Measurements from ENCODE around the gene ARL2BP. TPM values are rescaled to one million over a fixed set of nuclear protein-coding genes. Genes with fewer than 3 reads are reported as not detected.

Gene ARL2BP
- total and polyA plus RNA-seq, 12 donors, result 33.4 to 57.9 (median 45.9) TPM

DNA sequence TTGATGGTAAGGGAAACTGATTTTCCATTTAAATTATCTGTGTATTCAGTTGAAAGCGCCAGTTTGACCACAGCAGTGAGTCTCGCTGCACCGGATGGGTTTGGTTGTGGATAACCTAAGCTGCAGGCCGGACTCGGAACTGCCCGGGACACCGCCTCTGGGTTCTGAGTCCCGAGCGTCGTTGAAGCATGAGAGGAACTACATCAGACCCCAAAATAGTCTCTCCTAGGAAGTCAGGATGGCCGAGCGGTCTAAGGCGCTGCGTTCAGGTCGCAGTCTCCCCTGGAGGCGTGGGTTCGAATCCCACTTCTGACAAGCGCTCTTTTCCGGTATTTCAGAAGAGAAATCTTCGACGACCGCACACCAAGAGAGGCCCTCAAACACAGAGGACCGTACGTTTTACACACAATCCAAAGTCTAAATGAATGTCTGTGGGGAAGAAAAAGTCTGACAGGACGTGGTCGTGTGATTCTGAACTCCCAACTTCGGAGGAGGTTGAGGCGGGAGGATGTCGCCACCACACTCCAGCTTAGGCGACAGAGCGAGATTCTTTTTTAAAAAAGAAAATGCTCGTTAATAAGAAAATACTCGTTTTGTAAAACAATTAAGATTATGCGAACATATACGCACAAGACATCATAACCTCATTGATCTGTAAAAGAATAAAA lies 54.8 kb downstream of the ARL2BP start:
- no peaks in the 10 kb centered on the region for H3K9me3 ChIP-seq
- H3K27me3 ChIP-seq, result no peaks in the 10 kb centered on the region
- TF ChIP-seq, protein P1, sequence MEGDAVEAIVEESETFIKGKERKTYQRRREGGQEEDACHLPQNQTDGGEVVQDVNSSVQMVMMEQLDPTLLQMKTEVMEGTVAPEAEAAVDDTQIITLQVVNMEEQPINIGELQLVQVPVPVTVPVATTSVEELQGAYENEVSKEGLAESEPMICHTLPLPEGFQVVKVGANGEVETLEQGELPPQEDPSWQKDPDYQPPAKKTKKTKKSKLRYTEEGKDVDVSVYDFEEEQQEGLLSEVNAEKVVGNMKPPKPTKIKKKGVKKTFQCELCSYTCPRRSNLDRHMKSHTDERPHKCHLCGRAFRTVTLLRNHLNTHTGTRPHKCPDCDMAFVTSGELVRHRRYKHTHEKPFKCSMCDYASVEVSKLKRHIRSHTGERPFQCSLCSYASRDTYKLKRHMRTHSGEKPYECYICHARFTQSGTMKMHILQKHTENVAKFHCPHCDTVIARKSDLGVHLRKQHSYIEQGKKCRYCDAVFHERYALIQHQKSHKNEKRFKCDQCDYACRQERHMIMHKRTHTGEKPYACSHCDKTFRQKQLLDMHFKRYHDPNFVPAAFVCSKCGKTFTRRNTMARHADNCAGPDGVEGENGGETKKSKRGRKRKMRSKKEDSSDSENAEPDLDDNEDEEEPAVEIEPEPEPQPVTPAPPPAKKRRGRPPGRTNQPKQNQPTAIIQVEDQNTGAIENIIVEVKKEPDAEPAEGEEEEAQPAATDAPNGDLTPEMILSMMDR (IDR thresholded peaks at IDR 0.05), result peak in 7 of 9 donors; percentile 10 to 47 (median 24)
- ATAC-seq (peak; percentile 75 to 89 (median 84)), DNase-seq (peak; percentile 84 to 93)
- H3K4me3 ChIP-seq, result peak overlapping the region; percentile 16 to 60 (median 52)
- no peaks in the 10 kb centered on the region for H3K36me3 ChIP-seq
- H3K4me1 ChIP-seq, result peaks cover 4 to 38% (median 31%) of the 10 kb centered on the region in 9 donors
- intact Hi-C loops (cut with DNase I), result loop anchor here (1.0 to 10.0 kb wide), 15 partner anchors 53 to 237 kb away; partner anchors contain the start of genes ARL2BP (in 7 of the 10), CX3CL1 (in 4 of the 10), CCDC102A (in 1 of the 10) and PSME3IP1 (in 1 of the 10)
- H3K27ac ChIP-seq, result peak overlapping the region; percentile 51 to 95 (median 88)
- WGBS, 2 donors, result 0% methylated on average over 35 of the region's 35 CpGs

DNA sequence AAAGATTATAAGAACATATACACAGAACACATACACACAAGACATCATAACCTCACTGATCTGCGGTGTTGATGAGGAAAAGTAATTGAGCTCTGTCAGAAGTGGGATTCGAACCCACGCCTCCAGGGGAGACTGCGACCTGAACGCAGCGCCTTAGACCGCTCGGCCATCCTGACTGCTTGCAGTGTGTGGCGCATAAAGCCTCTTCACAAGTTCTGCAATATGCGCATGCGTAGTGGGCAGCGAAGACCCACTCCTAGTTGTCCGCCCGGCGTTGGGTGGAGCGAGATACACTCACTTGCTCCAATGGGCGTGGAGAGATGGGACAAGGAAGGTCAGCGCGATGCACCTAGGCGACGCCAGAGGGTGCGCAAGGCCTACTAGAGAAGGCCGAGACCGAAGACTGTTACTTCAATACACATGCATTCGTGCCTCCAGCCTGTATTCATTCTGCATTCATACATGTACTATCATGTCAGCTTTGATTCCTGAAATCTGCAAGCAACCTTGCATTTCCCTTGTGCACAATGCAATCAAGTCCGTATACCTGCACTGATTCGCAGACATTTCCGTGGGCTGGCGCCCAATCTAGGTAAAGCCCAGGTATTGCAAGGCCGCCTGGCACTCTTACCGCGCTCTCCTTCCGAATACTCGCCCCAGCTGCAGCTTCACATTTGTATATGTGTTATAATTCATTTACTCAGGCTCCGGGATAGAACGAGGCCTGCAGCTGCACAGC lies 55.5 kb downstream of the ARL2BP start:
- Histone ChIP-seq H3K36me3 (no peaks in the 10 kb centered on the region), H3K9me3 (no peaks in the 10 kb centered on the region), H3K27me3 (no peaks in the 10 kb centered on the region), H3K27ac (peak overlapping the region; percentile 51 to 95 (median 88)), H3K4me3 (peak overlapping the region; percentile 16 to 60 (median 52)), H3K4me1 (peaks cover 4 to 44% (median 38%) of the 10 kb centered on the region in 9 donors)
- 2 to 5% methylated on average over 36 of the region's 36 CpGs for WGBS, 2 donors
- intact Hi-C loops (cut with DNase I), result loop anchor here (1.0 to 10.0 kb wide), 12 partner anchors 56 to 237 kb away; partner anchors contain the start of genes CX3CL1 (in 4 of the 10), ARL2BP (in 1 of the 10) and CCDC102A (in 1 of the 10)
- peak; percentile 96 to 99 for DNase-seq
- ATAC-seq, result peak; percentile 91 to 96 (median 94)
- TF ChIP-seq, protein P1 (IDR thresholded peaks at IDR 0.05), result peak; percentile 88 to 98 (median 95)

DNA sequence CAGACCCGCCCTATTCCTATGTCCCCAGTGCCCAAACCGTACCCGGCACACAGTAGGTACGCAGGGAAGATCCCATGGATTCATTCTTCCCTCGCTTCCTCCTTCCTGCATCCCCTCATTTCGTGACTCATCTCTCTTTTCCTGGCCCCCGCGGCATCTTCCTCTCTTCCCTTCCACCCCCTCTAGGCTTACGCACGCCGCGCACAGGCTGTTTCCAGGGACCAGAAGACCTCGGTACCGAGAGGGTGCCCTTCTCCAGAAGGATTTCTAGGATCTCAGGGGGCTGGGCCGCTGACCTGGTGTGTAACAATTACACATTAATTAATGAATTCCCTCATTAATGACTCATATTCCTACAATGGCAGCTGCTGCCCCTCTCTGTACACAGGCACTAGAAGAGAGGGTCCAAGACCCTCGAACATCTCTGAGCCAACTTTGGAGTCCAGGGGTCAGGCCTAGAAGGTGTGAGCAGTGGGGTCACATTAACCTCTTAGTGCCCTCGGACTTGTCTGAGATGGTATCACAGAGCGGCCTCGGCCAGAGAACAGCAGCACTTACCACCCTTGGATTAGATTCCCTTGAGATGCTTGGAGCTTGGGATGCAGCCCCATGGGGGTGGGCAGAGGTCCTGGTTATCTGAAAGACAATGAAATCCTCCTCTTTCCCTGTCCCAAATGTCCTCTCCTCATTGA lies 56.2 kb downstream of the ARL2BP start:
- Histone ChIP-seq H3K27ac (peak overlapping the region in 7 of 10 donors; percentile 7 to 94 (median 23)), H3K27me3 (no peaks in the 10 kb centered on the region), H3K4me3 (peak overlapping the region in 7 of 10 donors; percentile 9 to 58 (median 27)), H3K4me1 (peaks cover 4 to 47% (median 40%) of the 10 kb centered on the region in 9 donors), H3K36me3 (no peaks in the 10 kb centered on the region), H3K9me3 (no peaks in the 10 kb centered on the region)
- 39 to 40% methylated on average over 19 of the region's 19 CpGs for WGBS, 2 donors
- TF ChIP-seq, protein P1 (IDR thresholded peaks at IDR 0.05), result no peak
- peak in 1 of 2 donors; percentile 27 for DNase-seq
- no peak for ATAC-seq
- intact Hi-C loops (cut with DNase I), result loop anchor here in 9 of 10 donors (1.0 to 10.0 kb wide), 9 partner anchors 56 to 236 kb away; partner anchors contain the start of genes CX3CL1 (in 3 of the 9), ARL2BP (in 1 of the 9) and CCDC102A (in 1 of the 9)

Other genes starting within 250 kb of the ARL2BP start
- gene CPNE2, start 152.7 kb upstream of the ARL2BP start, total RNA-seq, result 10 to 100 TPM in 6 of 10 donors, 1 to 10 TPM in 4; 6.5 to 18.0 (median 10.7) TPM
- gene CPNE2, start 152.7 kb upstream of the ARL2BP start, polyA plus RNA-seq, result 10 to 100 TPM; 23.5 to 32.1 TPM
- gene PSME3IP1, start 59.2 kb upstream of the ARL2BP start, total RNA-seq, result 10 to 100 TPM; 49.6 to 66.8 (median 62.5) TPM
- gene PSME3IP1, start 59.2 kb upstream of the ARL2BP start, polyA plus RNA-seq, result 10 to 100 TPM; 50.4 to 60.7 TPM
- gene RSPRY1, start 58.9 kb upstream of the ARL2BP start, total RNA-seq, result 10 to 100 TPM; 14.7 to 21.4 (median 18.5) TPM
- 1 to 10 TPM; 6.9 to 9.5 TPM for gene RSPRY1, start 58.9 kb upstream of the ARL2BP start, polyA plus RNA-seq
- 1 to 10 TPM; 1.7 to 4.0 (median 2.2) TPM for gene PLLP, start 39.4 kb downstream of the ARL2BP start, total RNA-seq
- gene PLLP, start 39.4 kb downstream of the ARL2BP start, polyA plus RNA-seq, result 10 to 100 TPM in 1 of 2 donors, 1 to 10 TPM in 1; 7.0 to 10.6 TPM
- under 1 TPM in 1 of 10 donors, not detected in 9; 0.60 TPM for gene CCL22, start 113.5 kb downstream of the ARL2BP start, total RNA-seq
- gene CCL22, start 113.5 kb downstream of the ARL2BP start, polyA plus RNA-seq, result under 1 TPM in 1 of 2 donors, not detected in 1; 0.07 TPM
- 10 to 100 TPM in 9 of 10 donors, 1 to 10 TPM in 1; 7.8 to 46.3 (median 14.5) TPM for gene CX3CL1, start 127.2 kb downstream of the ARL2BP start, total RNA-seq
- 10 to 100 TPM; 15.1 to 19.0 TPM for gene CX3CL1, start 127.2 kb downstream of the ARL2BP start, polyA plus RNA-seq
- gene CCL17, start 159.5 kb downstream of the ARL2BP start, total RNA-seq, result 1 to 10 TPM in 1 of 10 donors, not detected in 9; 1.0 TPM
- gene CCL17, start 159.5 kb downstream of the ARL2BP start, polyA plus RNA-seq, result under 1 TPM in 1 of 2 donors, not detected in 1; 0.35 TPM
- gene CIAPIN1, start 202.1 kb downstream of the ARL2BP start, total RNA-seq, result 10 to 100 TPM; 49.6 to 75.1 (median 61.0) TPM
- 10 to 100 TPM; 20.1 to 63.0 TPM for gene CIAPIN1, start 202.1 kb downstream of the ARL2BP start, polyA plus RNA-seq
- 100 to 1,000 TPM; 135 to 230 (median 207) TPM for gene COQ9, start 202.2 kb downstream of the ARL2BP start, total RNA-seq
- 100 to 1,000 TPM; 162 to 475 TPM for gene COQ9, start 202.2 kb downstream of the ARL2BP start, polyA plus RNA-seq
- gene POLR2C, start 217.4 kb downstream of the ARL2BP start, total RNA-seq, result 10 to 100 TPM; 40.2 to 56.7 (median 47.2) TPM
- 10 to 100 TPM; 17.9 to 46.6 TPM for gene POLR2C, start 217.4 kb downstream of the ARL2BP start, polyA plus RNA-seq
- 10 to 100 TPM in 2 of 10 donors, 1 to 10 TPM in 8; 3.6 to 10.7 (median 8.0) TPM for gene DOK4, start 241.2 kb downstream of the ARL2BP start, total RNA-seq
- 1 to 10 TPM; 5.9 to 9.1 TPM for gene DOK4, start 241.2 kb downstream of the ARL2BP start, polyA plus RNA-seq

Measured in heart right ventricle (tissue), 16 donors.